RWPE2 (cell line): ENCODE measurements around the gene MTHFS.

ENCODE experiments used
- ATAC-seq: fragments of 200-7000 bp; cut with Tn5 transposase; 3 replicates; pipeline ENCODE4 v1.9.1; 2021; ENCODE audit warnings: low read depth
- DNase-seq: peaks from one replicate; pipeline ENCODE4 v3.0.0-alpha.2; 2020; ENCODE audit warnings: low spot score
- H3K27ac ChIP-seq: fragments of 450-650 bp; 2 replicates; pipeline ENCODE4 v1.5.1; 2017; ENCODE audit warnings: mild to moderate bottlenecking; ENCODE audit not compliant: poor library complexity, severe bottlenecking
- H3K27me3 ChIP-seq: fragments of 250-450 bp; sonication (Bioruptor Pico); 2 replicates; pipeline ENCODE4 v1.5.1; 2021; ENCODE audit warnings: mild to moderate bottlenecking, moderate library complexity; ENCODE audit not compliant: insufficient read depth, poor library complexity, severe bottlenecking
- H3K36me3 ChIP-seq: fragments of 250-450 bp; sonication (Bioruptor Pico); 2 replicates; pipeline ENCODE4 v1.5.1; 2020; ENCODE audit warnings: low read depth, mild to moderate bottlenecking, moderate library complexity
- H3K4me1 ChIP-seq: fragments of 250-450 bp; sonication (Bioruptor Pico); 2 replicates; pipeline ENCODE4 v1.5.1; 2021; ENCODE audit warnings: mild to moderate bottlenecking, moderate library complexity; ENCODE audit not compliant: insufficient read depth, poor library complexity, severe bottlenecking
- H3K4me3 ChIP-seq: fragments of 250-450 bp; sonication (Bioruptor Pico); 2 replicates; pipeline ENCODE4 v1.5.1; 2021; ENCODE audit warnings: mild to moderate bottlenecking, moderate library complexity; ENCODE audit not compliant: severe bottlenecking
- H3K9me3 ChIP-seq: fragments of 250-450 bp; sonication (Bioruptor Pico); 2 replicates; pipeline ENCODE4 v1.5.1; 2021; ENCODE audit warnings: mild to moderate bottlenecking, moderate library complexity; ENCODE audit not compliant: severe bottlenecking
- CTCF ChIP-seq: fragments of 450-650 bp; IDR thresholded peaks from one replicate; pipeline ENCODE4 v1.5.1; 2017; ENCODE audit warnings: mild to moderate bottlenecking, moderate library complexity; ENCODE audit not compliant: poor library complexity, severe bottlenecking

MTHFS gene

DNA sequence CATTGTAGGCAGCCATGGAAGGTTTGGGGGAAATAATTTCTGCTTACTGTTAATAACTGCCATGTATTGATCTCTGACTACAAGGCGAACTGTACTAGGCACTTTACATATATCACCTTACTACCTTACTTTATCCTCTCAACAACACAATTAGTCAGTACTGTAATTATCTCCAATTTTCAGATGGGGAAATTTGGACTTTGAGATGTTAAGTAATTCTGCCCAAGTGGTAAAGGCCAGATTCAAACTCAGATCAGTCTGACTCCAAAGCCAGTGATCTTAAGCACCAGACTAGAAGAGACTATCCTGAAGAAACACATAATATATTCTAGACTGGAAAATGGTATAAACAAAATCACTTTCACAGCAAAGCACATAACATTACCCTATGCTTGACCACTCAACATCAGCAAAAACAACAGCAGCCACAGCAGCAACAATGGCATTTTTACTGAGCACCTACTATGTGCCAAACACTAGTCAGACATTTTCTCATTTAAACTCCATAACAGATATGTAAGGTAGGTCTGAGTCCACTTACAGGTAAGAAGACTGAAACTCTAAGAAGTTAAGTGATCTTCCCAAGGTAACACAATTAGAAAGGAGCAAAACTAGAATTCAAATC lies 13.1 kb downstream of the MTHFS start:
- DNase-seq (no peak), ATAC-seq (no peak)
- no peak overlapping the region for H3K27ac ChIP-seq
- H3K36me3 ChIP-seq, result peaks cover 98% of the 10 kb centered on the region
- no peak overlapping the region for H3K4me3 ChIP-seq
- H3K9me3 ChIP-seq, result peaks cover 9% of the 10 kb centered on the region
- TF ChIP-seq CTCF, result no peak
- no peaks in the 10 kb centered on the region for H3K4me1 ChIP-seq
- no peaks in the 10 kb centered on the region for H3K27me3 ChIP-seq

DNA sequence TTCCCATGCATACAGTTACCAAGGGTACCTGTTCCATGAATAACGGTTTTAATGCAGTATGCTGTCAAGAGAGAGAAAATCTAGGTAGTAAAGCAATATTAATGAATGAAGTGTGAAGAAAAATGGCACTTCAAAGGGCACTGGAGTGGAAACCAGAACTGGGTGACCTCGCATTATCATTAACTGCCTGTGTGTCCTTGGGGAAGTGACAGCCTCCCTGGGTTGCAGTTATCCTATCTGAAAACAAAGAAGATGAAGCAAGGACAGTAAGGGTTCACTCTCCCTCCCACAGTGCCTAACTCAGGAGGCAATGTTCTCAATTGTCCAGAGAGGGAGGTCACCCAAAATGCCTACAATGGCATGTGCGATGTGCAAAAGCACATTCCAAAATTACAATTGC lies 15.1 kb downstream of the MTHFS start:
- Histone ChIP-seq H3K27ac (no peak overlapping the region), H3K27me3 (no peaks in the 10 kb centered on the region), H3K36me3 (peaks cover 98% of the 10 kb centered on the region), H3K4me1 (no peaks in the 10 kb centered on the region), H3K4me3 (no peak overlapping the region), H3K9me3 (peaks cover 23% of the 10 kb centered on the region)
- ATAC-seq (no peak), DNase-seq (no peak)
- TF ChIP-seq CTCF, result no peak

GRCh38 chr15:79881254-79881653 lies 15.6 kb downstream of the MTHFS start:
- no peaks in the 10 kb centered on the region for H3K27me3 ChIP-seq
- H3K4me1 ChIP-seq, result no peaks in the 10 kb centered on the region
- no peak overlapping the region for H3K27ac ChIP-seq
- H3K36me3 ChIP-seq, result peaks cover 96% of the 10 kb centered on the region
- DNase-seq, result no peak
- no peak overlapping the region for H3K4me3 ChIP-seq
- ATAC-seq, result no peak
- H3K9me3 ChIP-seq, result peaks cover 23% of the 10 kb centered on the region
- no peak for TF ChIP-seq CTCF

- no peak for TF ChIP-seq CTCF
- H3K9me3 ChIP-seq, result peaks cover 32% of the 10 kb centered on the region
- no peak overlapping the region for H3K4me3 ChIP-seq
- H3K36me3 ChIP-seq, result peaks cover 84% of the 10 kb centered on the region
- H3K4me1 ChIP-seq, result no peaks in the 10 kb centered on the region
- H3K27me3 ChIP-seq, result no peaks in the 10 kb centered on the region
- no peak for ATAC-seq
- no peak overlapping the region for H3K27ac ChIP-seq
- DNase-seq, result no peak
These were observed 18.6 kb downstream of the MTHFS start for GRCh38 chr15:79878078-79878705.

- DNase-seq (no peak), ATAC-seq (no peak)
- Histone ChIP-seq H3K27ac (no peak overlapping the region), H3K4me1 (no peaks in the 10 kb centered on the region), H3K9me3 (peaks cover 32% of the 10 kb centered on the region), H3K27me3 (no peaks in the 10 kb centered on the region), H3K4me3 (no peak overlapping the region), H3K36me3 (peaks cover 81% of the 10 kb centered on the region)
- TF ChIP-seq CTCF, result no peak
These were observed 21.6 kb downstream of the MTHFS start for GRCh38 chr15:79875213-79875612.
